K562 (cell line): ENCODE results near the gene MACROD2. TPM values are rescaled to one million over a fixed set of nuclear protein-coding genes. Genes with fewer than 3 reads are reported as not detected.

ENCODE experiments used
- ATAC-seq: fragments of 200-7000 bp; cut with Tn5 transposase; 3 replicates; pipeline ENCODE4 v1.9.1; 2020; ENCODE audit warnings: moderate library complexity
- BruUV-seq: library from RNA; stranded (reverse); fragments of 400-500 nt; replicated peaks from 2 replicates; lab custom pipeline; 2021; lab: Mats Ljungman, UMichigan
- CTCF ChIA-PET: fragments of 300-600 bp; formaldehyde crosslinking; extraction: SDS; loops from one replicate; lab custom pipeline; 2021; ENCODE audit warnings: low intra/inter-chr PET ratio; lab: Yijun Ruan, JAX
- POLR2A ChIA-PET: fragments of 300-600, 350-650 bp; sonication (Branson Sonifier 250); formaldehyde crosslinking; extraction: SDS; loops from one replicate; lab custom pipeline; 2021; ENCODE audit warnings: antibody characterized with exemption, inconsistent platforms; lab: Yijun Ruan, JAX
- DNase-seq, 4 experiments: peaks; one replicate each; pipeline versions ENCODE4 v3.0.0 to v3.0.0-alpha.2; 2011 to 2018; ENCODE audit warnings: low spot score in 3 of 4, mixed read lengths in 3 of 4; ENCODE audit errors: extremely low read depth in 1 of 4
- FAIRE-seq: peaks from 2 replicates; lab custom pipeline; 2011; peaks lifted over from hg19 to GRCh38; lab: Jason Lieb, UNC
- H2AFZ ChIP-seq: 2 replicates; pipeline ENCODE4 v1.6.0; 2011; ENCODE audit warnings: low read depth, low read length, control low read depth, inconsistent platforms
- H3K27ac ChIP-seq: fragments of 200-600 bp; 3 replicates; pipeline ENCODE4 v1.8.0; 2011; ENCODE audit warnings: low read depth, mild to moderate bottlenecking, control low read depth, inconsistent platforms, low read length, moderate library complexity, mixed read lengths; ENCODE audit errors: extremely low read depth
- H3K27me3 ChIP-seq, 2 experiments: fragments of 300-600 bp in 1 of 2; 2 replicates in 1 of 2; 3 replicates in 1 of 2; pipeline versions ENCODE4 v1.6.0 to v1.8.0; 2011; ENCODE audit warnings: inconsistent platforms in 2 of 2, low read length in 2 of 2, mild to moderate bottlenecking in 1 of 2, mixed read lengths in 1 of 2, moderate library complexity in 1 of 2; ENCODE audit not compliant: control insufficient read depth in 2 of 2, insufficient read depth in 2 of 2
- H3K36me3 ChIP-seq: fragments of 300-600 bp; 3 replicates; pipeline ENCODE4 v1.8.0; 2011; ENCODE audit warnings: mild to moderate bottlenecking, low read length, inconsistent platforms; ENCODE audit not compliant: control insufficient read depth, insufficient read depth
- H3K4me1 ChIP-seq, 2 experiments: fragments of 200-600 bp in 1 of 2; replicated peaks in 1 of 2; 2 replicates in 1 of 2; 3 replicates in 1 of 2; pipeline versions ENCODE4 v1.5.1 to v1.8.0; 2011; ENCODE audit warnings: inconsistent platforms in 2 of 2, low read length in 2 of 2, mild to moderate bottlenecking in 1 of 2, mixed read lengths in 1 of 2, moderate library complexity in 1 of 2; ENCODE audit not compliant: control insufficient read depth in 2 of 2, insufficient read depth in 2 of 2
- H3K4me2 ChIP-seq: 2 replicates; pipeline ENCODE4 v1.6.1; 2011; ENCODE audit warnings: low read length, control low read depth, inconsistent platforms, mixed read lengths; ENCODE audit not compliant: insufficient read depth
- H3K4me3 ChIP-seq: fragments of 200-600 bp; sonication (generic), shearing (Covaris generic); 2 replicates; pipeline ENCODE4 v1.5.1; 2016; ENCODE audit warnings: control low read depth, inconsistent platforms
- H3K79me2 ChIP-seq: fragments of 200-600 bp; 3 replicates; pipeline ENCODE4 v1.8.0; 2011; ENCODE audit warnings: low read length, inconsistent platforms; ENCODE audit not compliant: control insufficient read depth, insufficient read depth
- H3K9ac ChIP-seq, 2 experiments: 2 replicates each; pipeline versions ENCODE4 v1.6.0 to v1.6.1; 2011; ENCODE audit warnings: low read depth in 2 of 2, low read length in 2 of 2, control low read depth in 1 of 2, inconsistent platforms in 1 of 2, mild to moderate bottlenecking in 1 of 2, mixed read lengths in 1 of 2; ENCODE audit not compliant: insufficient read depth in 1 of 2
- H3K9me1 ChIP-seq: one replicate; pipeline ENCODE4 v1.6.0; 2011; ENCODE audit warnings: inconsistent platforms, mild to moderate bottlenecking, low read length, moderate library complexity; ENCODE audit not compliant: control insufficient read depth, insufficient read depth
- H3K9me3 ChIP-seq: replicated peaks from 2 replicates; pipeline ENCODE4 v1.5.1; 2011; ENCODE audit warnings: low read depth, low read length, inconsistent platforms; ENCODE audit not compliant: control insufficient read depth, insufficient read depth
- H4K20me1 ChIP-seq: replicated peaks from 2 replicates; pipeline ENCODE4 v1.6.1; 2011; ENCODE audit warnings: low read length, inconsistent platforms, mixed read lengths; ENCODE audit not compliant: control insufficient read depth, insufficient read depth
- CXXC5 ChIP-seq: fragments of 250-450 bp; sonication (Bioruptor Pico); IDR thresholded peaks from 2 replicates; pipeline ENCODE4 v1.8.0; 2022; ENCODE audit warnings: inconsistent platforms, mild to moderate bottlenecking, moderate library complexity
- FIP1L1 ChIP-seq: fragments of 200-400 bp; formaldehyde crosslinking; IDR thresholded peaks from 2 replicates; pipeline ENCODE4 v1.6.1; 2018; ENCODE audit warnings: mild to moderate bottlenecking, low read depth, low read length; ENCODE audit not compliant: poor library complexity, severe bottlenecking
- NFYB ChIP-seq: IDR thresholded peaks from 2 replicates; pipeline ENCODE4 v1.6.1; 2011; ENCODE audit warnings: mild to moderate bottlenecking, moderate library complexity; ENCODE audit not compliant: insufficient read length; ENCODE audit errors: extremely low read depth
- PHTF2 ChIP-seq: fragments of 250-450 bp; sonication (Bioruptor Pico); IDR thresholded peaks from 2 replicates; pipeline ENCODE4 v1.5.0; 2021; ENCODE audit warnings: mild to moderate bottlenecking
- POLR3A ChIP-seq: IDR thresholded peaks from 2 replicates; pipeline ENCODE4 v1.6.1; 2011; ENCODE audit warnings: borderline replicate concordance, mild to moderate bottlenecking, moderate library complexity; ENCODE audit not compliant: insufficient read length, insufficient read depth; ENCODE audit errors: extremely low read depth
- SUPT5H ChIP-seq: fragments of 450-650 bp; IDR thresholded peaks from 2 replicates; pipeline ENCODE4 v1.6.1; 2016
- THRAP3 ChIP-seq: fragments of 450-650 bp; IDR thresholded peaks from 2 replicates; pipeline ENCODE4 v1.6.1; 2016; ENCODE audit warnings: mild to moderate bottlenecking, inconsistent platforms, borderline replicate concordance
- XRCC3 ChIP-seq: fragments of 450-650 bp; IDR thresholded peaks from 2 replicates; pipeline ENCODE4 v1.6.1; 2017; ENCODE audit warnings: mild to moderate bottlenecking, moderate library complexity
- ZNF212 ChIP-seq: fragments of 450-650 bp; formaldehyde crosslinking; IDR thresholded peaks from 2 replicates; pipeline ENCODE4 v1.4.0; 2020; ENCODE audit warnings: mild to moderate bottlenecking
- ZNF436 ChIP-seq: fragments of 250-450, 450-650 bp; sonication (Bioruptor Pico); formaldehyde crosslinking; IDR thresholded peaks from 2 replicates; pipeline ENCODE4 v1.7.0; 2020; ENCODE audit warnings: mild to moderate bottlenecking
- ZNF445 ChIP-seq: fragments of 250-450 bp; sonication (Bioruptor Pico); IDR thresholded peaks from 2 replicates; pipeline ENCODE4 v1.4.0; 2020; ENCODE audit warnings: low read depth, mild to moderate bottlenecking, moderate library complexity
- WGBS: fragments of 100-300 bp; shearing (Covaris generic); methylation state at CpG from one replicate; pipeline ENCODE4 v1.1.6; 2016; ENCODE audit warnings: low coverage, mixed read lengths; ENCODE audit not compliant: insufficient coverage; ENCODE audit errors: missing lambda C conversion rate; 5-methylcytosine and 5-hydroxymethylcytosine counted together
- in situ Hi-C: fragments of 300-500 bp; cut with MboI; formaldehyde crosslinking; loops from 4 replicates; pipeline ENCODE4 v1.15.0; 2018; ENCODE audit warnings: inconsistent platforms, mixed read lengths
- intact Hi-C: fragments of 100-400 bp; cut with micrococcal nuclease; formaldehyde crosslinking; loops from 2 replicates; pipeline ENCODE4 v1.14.2; 2022
- polyA plus RNA-seq, 8 experiments: library from polyadenylated mRNA; depleted of rRNA in 4 of 8; stranded (reverse) in 5 of 8; unstranded in 3 of 8; fragments of >200 nt; fragmentation: Nextera tagmentation in 2 of 8; fragmentation: Illumina TruSeq in 1 of 8; extraction: Ambion mirVana in 2 of 8; extraction: Trizol in 1 of 8; gene quantifications; 2 replicates each; pipeline versions ENCODE4 v1.2.1 to v1.2.3, GENCODE V29; 2011 to 2014; ENCODE audit warnings: inconsistent platforms in 1 of 8, missing spikeins in 1 of 8
- total RNA-seq, 7 experiments: library from RNA; depleted of rRNA in 6 of 7; stranded (reverse); fragments of >200 nt in 6 of 7; fragmentation: Illumina TruSeq in 2 of 7; extraction: Trizol in 2 of 7; gene quantifications; 2 replicates each; pipeline versions ENCODE4 v1.2.1 to v1.2.3, GENCODE V29; 2011 to 2021; ENCODE audit warnings: low replicate concordance in 1 of 7
- TF ChIP-seq, protein P1 (sequence below): fragments of 450-650 bp; IDR thresholded peaks from 2 replicates; pipeline ENCODE4 v1.6.1; 2016; ENCODE audit warnings: antibody characterized with exemption
- TF ChIP-seq, protein P2 (sequence below): IDR thresholded peaks from 3 replicates; pipeline ENCODE4 v1.6.1; 2011; ENCODE audit warnings: borderline replicate concordance, mild to moderate bottlenecking, moderate library complexity; ENCODE audit not compliant: insufficient read length; ENCODE audit errors: extremely low read depth

Gene MACROD2
- total and polyA plus RNA-seq, 9 of the 15 experiments (the other 6 are each of a cell fraction or from before 2014, with no cell fraction given) = not detected

DNA sequence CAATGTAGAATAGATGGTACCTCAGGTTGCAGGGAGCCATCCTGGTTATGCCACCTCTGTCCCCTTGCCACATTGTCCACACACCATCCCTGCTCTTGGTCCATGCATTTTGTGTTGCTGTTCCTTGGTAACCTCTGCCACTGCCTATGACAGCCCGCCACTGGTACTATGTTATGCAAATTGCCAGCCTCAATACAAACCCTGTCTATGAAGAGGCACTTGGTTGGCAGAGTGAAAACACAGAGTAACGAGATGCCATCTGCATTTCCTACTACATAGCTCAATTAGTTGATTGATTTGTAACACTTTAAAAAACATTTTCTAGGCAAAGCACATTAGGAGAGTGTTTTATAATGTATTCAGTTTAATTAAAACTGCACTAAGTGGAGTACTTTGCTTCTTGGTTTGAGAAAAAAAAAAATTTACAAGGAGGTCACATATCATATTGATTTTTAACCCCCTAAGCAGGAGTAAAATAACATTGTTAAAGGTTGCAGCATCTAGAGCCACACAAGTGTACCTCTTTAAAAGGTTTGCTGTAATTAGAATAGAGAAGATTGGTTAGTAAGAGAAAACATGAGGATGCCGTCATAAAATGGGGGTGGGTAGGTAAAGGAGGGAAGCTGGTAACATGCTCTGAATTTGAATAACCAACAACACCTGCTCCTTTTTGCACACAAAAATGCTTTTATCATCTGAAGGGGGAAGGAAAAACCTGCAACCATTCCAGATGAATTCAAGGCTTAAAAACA, 1760.9 kb downstream of the MACROD2 start (continued):
- TF ChIP-seq, protein P1, sequence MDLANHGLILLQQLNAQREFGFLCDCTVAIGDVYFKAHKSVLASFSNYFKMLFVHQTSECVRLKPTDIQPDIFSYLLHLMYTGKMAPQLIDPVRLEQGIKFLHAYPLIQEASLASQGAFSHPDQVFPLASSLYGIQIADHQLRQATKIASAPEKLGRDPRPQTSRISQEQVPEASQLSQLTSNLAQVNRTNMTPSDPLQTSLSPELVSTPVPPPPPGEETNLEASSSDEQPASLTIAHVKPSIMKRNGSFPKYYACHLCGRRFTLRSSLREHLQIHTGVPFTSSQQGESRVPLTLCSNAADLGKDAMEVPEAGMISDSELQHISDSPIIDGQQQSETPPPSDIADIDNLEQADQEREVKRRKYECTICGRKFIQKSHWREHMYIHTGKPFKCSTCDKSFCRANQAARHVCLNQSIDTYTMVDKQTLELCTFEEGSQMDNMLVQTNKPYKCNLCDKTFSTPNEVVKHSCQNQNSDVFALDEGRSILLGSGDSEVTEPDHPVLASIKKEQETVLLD = no peak
- TF ChIP-seq FIP1L1 (no peak), ZNF445 (CRISPR knock-in tag) (no peak)

DNA sequence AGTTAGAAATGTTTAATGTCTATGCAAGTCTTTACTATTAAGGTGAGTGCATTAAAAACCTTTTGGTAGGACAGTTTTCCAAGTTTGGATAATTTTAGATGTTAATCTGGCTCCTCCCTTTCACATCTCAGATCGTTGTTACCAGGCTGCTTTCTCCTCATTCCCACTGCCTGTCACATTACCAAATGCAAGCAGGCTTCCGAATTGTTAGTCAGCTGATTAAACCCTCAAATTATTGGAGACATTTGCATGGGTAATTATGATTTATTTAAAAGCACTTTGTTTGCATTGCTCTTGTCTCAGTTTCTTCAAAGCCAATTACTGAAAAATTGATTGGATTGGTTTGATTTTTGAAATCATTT, 1761.4 kb downstream of the MACROD2 start:
- BruUV-seq = no TSS peak
- H3K27ac ChIP-seq = no peak overlapping the region
- H3K4me2 ChIP-seq = no peak overlapping the region
- no peaks in the 10 kb centered on the region for H3K27me3 ChIP-seq
- ATAC-seq (no peak), DNase-seq (no peak), FAIRE-seq (no peak)
- ChIA-PET POLR2A (no interaction called here), CTCF (no interaction called here)
- no peaks in the 10 kb centered on the region for H3K9me1 ChIP-seq
- no peak overlapping the region for H2AFZ ChIP-seq
- no peak overlapping the region for H3K9ac ChIP-seq
- in situ Hi-C loops (no loop called here), intact Hi-C loops (no loop called here)
- H3K9me3 ChIP-seq = no peaks in the 10 kb centered on the region
- no peaks in the 10 kb centered on the region for H4K20me1 ChIP-seq
- no peaks in the 10 kb centered on the region for H3K4me1 ChIP-seq
- no peaks in the 10 kb centered on the region for H3K79me2 ChIP-seq
- H3K4me3 ChIP-seq = no peak overlapping the region
- H3K36me3 ChIP-seq = no peaks in the 10 kb centered on the region
- 0% methylated on average over 2 of the region's 2 CpGs for WGBS
- TF ChIP-seq, protein P2, sequence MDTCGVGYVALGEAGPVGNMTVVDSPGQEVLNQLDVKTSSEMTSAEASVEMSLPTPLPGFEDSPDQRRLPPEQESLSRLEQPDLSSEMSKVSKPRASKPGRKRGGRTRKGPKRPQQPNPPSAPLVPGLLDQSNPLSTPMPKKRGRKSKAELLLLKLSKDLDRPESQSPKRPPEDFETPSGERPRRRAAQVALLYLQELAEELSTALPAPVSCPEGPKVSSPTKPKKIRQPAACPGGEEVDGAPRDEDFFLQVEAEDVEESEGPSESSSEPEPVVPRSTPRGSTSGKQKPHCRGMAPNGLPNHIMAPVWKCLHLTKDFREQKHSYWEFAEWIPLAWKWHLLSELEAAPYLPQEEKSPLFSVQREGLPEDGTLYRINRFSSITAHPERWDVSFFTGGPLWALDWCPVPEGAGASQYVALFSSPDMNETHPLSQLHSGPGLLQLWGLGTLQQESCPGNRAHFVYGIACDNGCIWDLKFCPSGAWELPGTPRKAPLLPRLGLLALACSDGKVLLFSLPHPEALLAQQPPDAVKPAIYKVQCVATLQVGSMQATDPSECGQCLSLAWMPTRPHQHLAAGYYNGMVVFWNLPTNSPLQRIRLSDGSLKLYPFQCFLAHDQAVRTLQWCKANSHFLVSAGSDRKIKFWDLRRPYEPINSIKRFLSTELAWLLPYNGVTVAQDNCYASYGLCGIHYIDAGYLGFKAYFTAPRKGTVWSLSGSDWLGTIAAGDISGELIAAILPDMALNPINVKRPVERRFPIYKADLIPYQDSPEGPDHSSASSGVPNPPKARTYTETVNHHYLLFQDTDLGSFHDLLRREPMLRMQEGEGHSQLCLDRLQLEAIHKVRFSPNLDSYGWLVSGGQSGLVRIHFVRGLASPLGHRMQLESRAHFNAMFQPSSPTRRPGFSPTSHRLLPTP = no peak
- TF ChIP-seq XRCC3 (no peak), POLR3A (no peak), THRAP3 (no peak), PHTF2 (CRISPR knock-in tag) (no peak), ZNF212 (CRISPR knock-in tag) (no peak), SUPT5H (no peak), NFYB (no peak), CXXC5 (CRISPR knock-in tag) (no peak), ZNF436 (CRISPR knock-in tag) (no peak)
